Lung (tissue), 12 donors: Measurements from ENCODE around the gene COX10. TPM values are rescaled to one million over a fixed set of nuclear protein-coding genes. Genes with fewer than 3 reads are reported as not detected.
A peak's percentile ranks its signal among the peaks of the same experiment; 100 is the strongest.

Source experiments
- ATAC-seq: fragments of 200-7000 bp; cut with Tn5 transposase; one replicate; pipeline ENCODE4 v1.9.1; 2020; ENCODE audit warnings: moderate number of reproducible peaks; ENCODE audit not compliant: insufficient read depth, low FRiP score
- DNase-seq, 3 donors: peaks; one replicate each; pipeline ENCODE4 v3.0.0-alpha.2; 2013 to 2017
- H3K27ac ChIP-seq, 2 donors: one replicate each; pipeline ENCODE4 v1.5.1; 2013; ENCODE audit warnings: mild to moderate bottlenecking in 2 of 2, moderate library complexity in 2 of 2, control low read depth in 1 of 2, inconsistent platforms in 1 of 2, low read depth in 1 of 2, low read length in 1 of 2
- H3K27me3 ChIP-seq, 3 donors: one replicate each; pipeline ENCODE4 v1.5.1; 2013; ENCODE audit warnings: low read length in 2 of 3; ENCODE audit not compliant: control insufficient read depth in 3 of 3, insufficient read depth in 3 of 3
- H3K36me3 ChIP-seq, 4 donors: one replicate each; pipeline ENCODE4 v1.5.1; 2013; ENCODE audit warnings: low read length in 4 of 4, mild to moderate bottlenecking in 1 of 4, moderate library complexity in 1 of 4; ENCODE audit not compliant: control insufficient read depth in 4 of 4, insufficient read depth in 4 of 4
- H3K4me1 ChIP-seq, 5 donors: one replicate each; pipeline ENCODE4 v1.5.1; 2013; ENCODE audit warnings: low read length in 5 of 5, mild to moderate bottlenecking in 2 of 5, moderate library complexity in 1 of 5; ENCODE audit not compliant: control insufficient read depth in 5 of 5, insufficient read depth in 5 of 5
- H3K4me3 ChIP-seq: one replicate; pipeline ENCODE4 v1.5.1; 2013; ENCODE audit warnings: mild to moderate bottlenecking, control low read depth, moderate library complexity
- H3K9ac ChIP-seq, 2 donors: one replicate each; pipeline ENCODE4 v1.5.1; 2013; ENCODE audit warnings: low read length in 2 of 2, control low read depth in 1 of 2; ENCODE audit not compliant: insufficient read depth in 1 of 2
- H3K9me3 ChIP-seq, 4 donors: one replicate each; pipeline ENCODE4 v1.5.1; 2013; ENCODE audit warnings: low read length in 3 of 4, mild to moderate bottlenecking in 1 of 4, moderate library complexity in 1 of 4; ENCODE audit not compliant: control insufficient read depth in 4 of 4, insufficient read depth in 3 of 4
- WGBS, 2 donors: extraction: QIAGEN DNeasy Blood & Tissue Kit; methylation state at CpG; one replicate each; pipeline ENCODE4 v1.1.7; 2013; 5-methylcytosine and 5-hydroxymethylcytosine counted together
- polyA plus RNA-seq, 2 donors: library from polyadenylated mRNA; stranded (reverse); fragments of 200-250 nt; gene quantifications; one replicate each; pipeline ENCODE4 v1.2.1, GENCODE V29; 2013
- total RNA-seq, 2 donors: library from RNA; depleted of rRNA in 1 of 2; stranded (reverse); fragments of >200 nt in 1 of 2; gene quantifications; one replicate each; pipeline ENCODE4 v1.2.1, GENCODE V29; 2014 to 2021
- TF ChIP-seq, protein P1 (sequence below): IDR thresholded peaks from 2 replicates; pipeline ENCODE4 v1.5.1; 2012; ENCODE audit warnings: mild to moderate bottlenecking; ENCODE audit errors: control extremely low read depth, extremely low read depth
- donor health status: control.
- donor health status: control.
- donor health status: Bipolar disorder and iron deficiency.
- donor health status: healthy.
- donor health status: DM: yes; HTN: yes; CAD: no.

COX10 gene
- total and polyA plus RNA-seq, 4 donors, result 6.4 to 17.9 (median 12.4) TPM

GRCh38 chr17:14070344-14070984 is 1.2 kb downstream of the COX10 start:
- no peaks in the 10 kb centered on the region for H3K27me3 ChIP-seq
- 65 to 73% methylated on average over 6 of the region's 6 CpGs for WGBS, 2 donors
- H3K9ac ChIP-seq, result peak overlapping the region in 1 of 2 donors; percentile 91
- TF ChIP-seq, protein P1, sequence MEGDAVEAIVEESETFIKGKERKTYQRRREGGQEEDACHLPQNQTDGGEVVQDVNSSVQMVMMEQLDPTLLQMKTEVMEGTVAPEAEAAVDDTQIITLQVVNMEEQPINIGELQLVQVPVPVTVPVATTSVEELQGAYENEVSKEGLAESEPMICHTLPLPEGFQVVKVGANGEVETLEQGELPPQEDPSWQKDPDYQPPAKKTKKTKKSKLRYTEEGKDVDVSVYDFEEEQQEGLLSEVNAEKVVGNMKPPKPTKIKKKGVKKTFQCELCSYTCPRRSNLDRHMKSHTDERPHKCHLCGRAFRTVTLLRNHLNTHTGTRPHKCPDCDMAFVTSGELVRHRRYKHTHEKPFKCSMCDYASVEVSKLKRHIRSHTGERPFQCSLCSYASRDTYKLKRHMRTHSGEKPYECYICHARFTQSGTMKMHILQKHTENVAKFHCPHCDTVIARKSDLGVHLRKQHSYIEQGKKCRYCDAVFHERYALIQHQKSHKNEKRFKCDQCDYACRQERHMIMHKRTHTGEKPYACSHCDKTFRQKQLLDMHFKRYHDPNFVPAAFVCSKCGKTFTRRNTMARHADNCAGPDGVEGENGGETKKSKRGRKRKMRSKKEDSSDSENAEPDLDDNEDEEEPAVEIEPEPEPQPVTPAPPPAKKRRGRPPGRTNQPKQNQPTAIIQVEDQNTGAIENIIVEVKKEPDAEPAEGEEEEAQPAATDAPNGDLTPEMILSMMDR, result no peak
- peaks cover 0 to 12% (median 0%) of the 10 kb centered on the region in 4 donors for H3K36me3 ChIP-seq
- H3K9me3 ChIP-seq, result no peaks in the 10 kb centered on the region
- DNase-seq (no peak), ATAC-seq (no peak)
- no peak overlapping the region for H3K27ac ChIP-seq
- no peak overlapping the region for H3K4me3 ChIP-seq
- peaks cover 3 to 22% (median 14%) of the 10 kb centered on the region in 5 donors for H3K4me1 ChIP-seq

GRCh38 chr17:14072881-14073280 is 3.6 kb downstream of the COX10 start:
- Histone ChIP-seq H3K4me3 (no peak overlapping the region), H3K36me3 (peaks cover 1 to 15% (median 8%) of the 10 kb centered on the region in 4 donors), H3K9ac (no peak overlapping the region), H3K27me3 (no peaks in the 10 kb centered on the region), H3K9me3 (no peaks in the 10 kb centered on the region), H3K4me1 (peaks cover 3 to 24% (median 14%) of the 10 kb centered on the region in 5 donors), H3K27ac (no peak overlapping the region)
- DNase-seq, result no peak
- ATAC-seq, result no peak
- 41 to 69% methylated on average over 5 of the region's 5 CpGs for WGBS, 2 donors
- TF ChIP-seq, protein P1, result no peak

- Histone ChIP-seq H3K27ac (no peak overlapping the region), H3K27me3 (no peaks in the 10 kb centered on the region), H3K4me3 (no peak overlapping the region), H3K36me3 (peaks cover 3 to 32% (median 15%) of the 10 kb centered on the region in 4 donors), H3K4me1 (peaks cover 0 to 11% (median 0%) of the 10 kb centered on the region in 5 donors), H3K9ac (no peak overlapping the region), H3K9me3 (no peaks in the 10 kb centered on the region)
- no peak for DNase-seq
- ATAC-seq, result no peak
- TF ChIP-seq, protein P1, result no peak
- whole genome bisulfite sequencing, 2 donors, result 89 to 93% methylated on average over 3 of the region's 3 CpGs
Measured at GRCh38 chr17:14078027-14078426, 8.7 kb downstream of the COX10 start.

- H3K27me3 ChIP-seq, result no peaks in the 10 kb centered on the region
- TF ChIP-seq, protein P1, result no peak
- no peak for DNase-seq
- no peak overlapping the region for H3K4me3 ChIP-seq
- H3K9me3 ChIP-seq, result no peaks in the 10 kb centered on the region
- 65 to 83% methylated on average over 4 of the region's 4 CpGs for WGBS, 2 donors
- no peak for ATAC-seq
- H3K27ac ChIP-seq, result no peak overlapping the region
- H3K36me3 ChIP-seq, result peaks cover 3 to 32% (median 14%) of the 10 kb centered on the region in 4 donors
- peaks cover 0 to 10% (median 0%) of the 10 kb centered on the region in 5 donors for H3K4me1 ChIP-seq
- H3K9ac ChIP-seq, result no peak overlapping the region
Measured at GRCh38 chr17:14080847-14081251, 11.5 kb downstream of the COX10 start.
